HEK293 (cell line): Measurements from ENCODE around the gene FNDC5.

Experiments
- GFI1B ChIP-seq: fragments of 450-650 bp; formaldehyde crosslinking; IDR thresholded peaks from 2 replicates; pipeline ENCODE4 v1.5.1; 2016; ENCODE audit warnings: missing biosample characterization, missing genetic modification characterization
- GLI2 ChIP-seq: fragments of 450-650 bp; formaldehyde crosslinking; IDR thresholded peaks from 2 replicates; pipeline ENCODE4; 2017; ENCODE audit warnings: missing biosample characterization, missing genetic modification characterization, low read depth, borderline replicate concordance
- GLIS2 ChIP-seq: fragments of 450-650 bp; formaldehyde crosslinking; IDR thresholded peaks from 2 replicates; pipeline ENCODE4 v1.5.1; 2016; ENCODE audit warnings: missing biosample characterization, missing genetic modification characterization
- HIC1 ChIP-seq: fragments of 450-650 bp; formaldehyde crosslinking; IDR thresholded peaks from 2 replicates; pipeline ENCODE4 v1.5.1; 2016; ENCODE audit warnings: missing biosample characterization, missing genetic modification characterization
- HOXD13 ChIP-seq: sonication (generic); formaldehyde crosslinking; IDR thresholded peaks from 2 replicates; pipeline ENCODE4 v1.8.0; 2022; ENCODE audit warnings: missing genetic modification reagents, borderline replicate concordance
- MEIS1 ChIP-seq: sonication (generic); formaldehyde crosslinking; IDR thresholded peaks from 2 replicates; pipeline ENCODE4 v1.8.1; 2022; ENCODE audit warnings: missing genetic modification reagents, mild to moderate bottlenecking, borderline replicate concordance
- SCRT2 ChIP-seq: fragments of 450-650 bp; formaldehyde crosslinking; IDR thresholded peaks from 2 replicates; pipeline ENCODE4 v1.5.1; 2016; ENCODE audit warnings: missing biosample characterization, missing genetic modification characterization
- SP7 ChIP-seq: fragments of 450-650 bp; formaldehyde crosslinking; IDR thresholded peaks from 2 replicates; pipeline ENCODE4 v1.5.1; 2016; ENCODE audit warnings: missing biosample characterization, missing genetic modification characterization
- ZBTB1 ChIP-seq: fragments of 450-650 bp; formaldehyde crosslinking; IDR thresholded peaks from 2 replicates; pipeline ENCODE4 v1.5.1; 2016; ENCODE audit warnings: missing biosample characterization, missing genetic modification characterization
- ZBTB8A ChIP-seq: fragments of 450-650 bp; formaldehyde crosslinking; IDR thresholded peaks from 2 replicates; pipeline ENCODE4 v1.5.1; 2016; ENCODE audit warnings: missing biosample characterization, missing genetic modification characterization
- ZNF155 ChIP-seq: fragments of 450-650 bp; formaldehyde crosslinking; IDR thresholded peaks from 2 replicates; pipeline ENCODE4 v1.5.1; 2016; ENCODE audit warnings: missing biosample characterization, missing genetic modification characterization
- ZNF221 ChIP-seq: fragments of 450-650 bp; formaldehyde crosslinking; IDR thresholded peaks from 2 replicates; pipeline ENCODE4 v1.5.1; 2017; ENCODE audit warnings: missing biosample characterization, missing genetic modification characterization, borderline replicate concordance
- ZNF24 ChIP-seq: fragments of 450-650 bp; formaldehyde crosslinking; IDR thresholded peaks from 2 replicates; pipeline ENCODE4 v1.5.1; 2016; ENCODE audit warnings: missing biosample characterization, missing genetic modification characterization
- ZNF302 ChIP-seq: fragments of 450-650 bp; formaldehyde crosslinking; IDR thresholded peaks from 2 replicates; pipeline ENCODE4 v1.5.1; 2016; ENCODE audit warnings: missing biosample characterization, missing genetic modification characterization, low read depth
- ZNF341 ChIP-seq: fragments of 450-650 bp; formaldehyde crosslinking; IDR thresholded peaks from 2 replicates; pipeline ENCODE4; 2016; ENCODE audit warnings: low read depth, missing biosample characterization, missing genetic modification characterization
- ZNF37A ChIP-seq: fragments of 450-650 bp; IDR thresholded peaks from 2 replicates; pipeline ENCODE4 v1.5.1; 2018; ENCODE audit warnings: missing biosample characterization, missing genetic modification characterization
- ZNF426 ChIP-seq: fragments of 450-650 bp; formaldehyde crosslinking; IDR thresholded peaks from 2 replicates; pipeline ENCODE4 v1.5.1; 2017; ENCODE audit warnings: missing biosample characterization, missing genetic modification characterization, mild to moderate bottlenecking, inconsistent platforms, moderate library complexity
- ZNF473 ChIP-seq: fragments of 450-650 bp; formaldehyde crosslinking; IDR thresholded peaks from 2 replicates; pipeline ENCODE4 v1.5.1; 2017; ENCODE audit warnings: missing biosample characterization, missing genetic modification characterization
- ZNF521 ChIP-seq: fragments of 450-650 bp; formaldehyde crosslinking; IDR thresholded peaks from 2 replicates; pipeline ENCODE4 v1.5.1; 2017; ENCODE audit warnings: missing biosample characterization, mild to moderate bottlenecking, missing genetic modification characterization
- ZNF596 ChIP-seq: fragments of 450-650 bp; IDR thresholded peaks from 2 replicates; pipeline ENCODE4 v1.5.0; 2018; ENCODE audit warnings: missing biosample characterization, mild to moderate bottlenecking, missing genetic modification characterization, moderate library complexity
- ZNF610 ChIP-seq: fragments of 450-650 bp; formaldehyde crosslinking; IDR thresholded peaks from 2 replicates; pipeline ENCODE4 v1.5.1; 2016; ENCODE audit warnings: missing biosample characterization, missing genetic modification characterization, borderline replicate concordance
- ZNF639 ChIP-seq: fragments of 450-650 bp; formaldehyde crosslinking; IDR thresholded peaks from 2 replicates; pipeline ENCODE4 v1.5.1; 2016; ENCODE audit warnings: missing biosample characterization, missing genetic modification characterization
- ZNF701 ChIP-seq: fragments of 450-650 bp; formaldehyde crosslinking; IDR thresholded peaks from 2 replicates; pipeline ENCODE4 v1.5.1; 2016; ENCODE audit warnings: missing biosample characterization, missing genetic modification characterization
- ZNF777 ChIP-seq: fragments of 450-650 bp; formaldehyde crosslinking; IDR thresholded peaks from 2 replicates; pipeline ENCODE4 v1.5.1; 2017; ENCODE audit warnings: missing biosample characterization, missing genetic modification characterization, borderline replicate concordance
- ZXDB ChIP-seq: fragments of 450-650 bp; formaldehyde crosslinking; IDR thresholded peaks from 2 replicates; pipeline ENCODE4 v1.5.1; 2016; ENCODE audit warnings: missing biosample characterization, missing genetic modification characterization
- TF ChIP-seq, protein P1 (sequence below): fragments of 450-650 bp; formaldehyde crosslinking; IDR thresholded peaks from 2 replicates; pipeline ENCODE4 v1.5.1; 2016; ENCODE audit warnings: missing biosample characterization, missing genetic modification characterization
- TF ChIP-seq, protein P2 (sequence below): fragments of 450-650 bp; formaldehyde crosslinking; IDR thresholded peaks from 2 replicates; pipeline ENCODE4 v1.5.1; 2016; ENCODE audit warnings: missing biosample characterization, missing genetic modification characterization
- TF ChIP-seq, protein P3 (sequence below): fragments of 450-650 bp; formaldehyde crosslinking; IDR thresholded peaks from 2 replicates; pipeline ENCODE4 v1.5.1; 2016; ENCODE audit warnings: missing biosample characterization, missing genetic modification characterization
- TF ChIP-seq, protein P4 (sequence below): sonication (generic); formaldehyde crosslinking; IDR thresholded peaks from 2 replicates; pipeline ENCODE4 v1.8.1; 2022; ENCODE audit warnings: mild to moderate bottlenecking, moderate library complexity, missing genetic modification reagents

FNDC5 gene

GRCh38 chr1:32817815-32818786 is 52.6 kb downstream of the FNDC5 start (continued):
- TF ChIP-seq, protein P1, sequence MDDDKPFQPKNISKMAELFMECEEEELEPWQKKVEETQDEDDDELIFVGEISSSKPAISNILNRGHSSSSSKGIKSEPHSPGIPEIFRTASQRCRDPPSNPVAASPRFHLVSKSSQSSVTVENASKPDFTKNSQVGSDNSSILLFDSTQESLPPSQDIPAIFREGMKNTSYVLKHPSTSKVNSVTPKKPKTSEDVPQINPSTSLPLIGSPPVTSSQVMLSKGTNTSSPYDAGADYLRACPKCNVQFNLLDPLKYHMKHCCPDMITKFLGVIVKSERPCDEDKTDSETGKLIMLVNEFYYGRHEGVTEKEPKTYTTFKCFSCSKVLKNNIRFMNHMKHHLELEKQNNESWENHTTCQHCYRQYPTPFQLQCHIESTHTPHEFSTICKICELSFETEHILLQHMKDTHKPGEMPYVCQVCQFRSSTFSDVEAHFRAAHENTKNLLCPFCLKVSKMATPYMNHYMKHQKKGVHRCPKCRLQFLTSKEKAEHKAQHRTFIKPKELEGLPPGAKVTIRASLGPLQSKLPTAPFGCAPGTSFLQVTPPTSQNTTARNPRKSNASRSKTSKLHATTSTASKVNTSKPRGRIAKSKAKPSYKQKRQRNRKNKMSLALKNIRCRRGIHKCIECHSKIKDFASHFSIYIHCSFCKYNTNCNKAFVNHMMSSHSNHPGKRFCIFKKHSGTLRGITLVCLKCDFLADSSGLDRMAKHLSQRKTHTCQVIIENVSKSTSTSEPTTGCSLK (tag by site-specific recombination), result no peak
- TF ChIP-seq SP7 (tag by site-specific recombination) (peak; percentile 56), ZBTB8A (tag by site-specific recombination) (peak; percentile 68), ZNF521 (no peak), ZNF473 (tag by site-specific recombination) (no peak), ZNF701 (tag by site-specific recombination) (no peak), HOXD13 (peak; percentile 51; the same call in 1 of the 2 replicates), ZNF639 (tag by site-specific recombination) (no peak; the same call in 1 of the 2 replicates), ZNF24 (tag by site-specific recombination) (peak; percentile 72; the same call in 1 of the 2 replicates), ZBTB1 (0 out of 2 replicates have a peak, but pooled peaks have one; percentile 57), ZNF596 (tag by site-specific recombination) (peak; percentile 56; the same call in 1 of the 2 replicates), ZNF777 (tag by site-specific recombination) (0 out of 2 replicates have a peak, but pooled peaks have one; percentile 65), ZNF37A (tag by site-specific recombination) (no peak), ZNF341 (tag by site-specific recombination) (peak; percentile 98), ZXDB (tag by site-specific recombination) (peak; percentile 83), SCRT2 (tag by site-specific recombination) (peak; percentile 98), GLIS2 (peak; percentile 96), ZNF610 (tag by site-specific recombination) (no peak), GLI2 (tag by site-specific recombination) (no peak), MEIS1 (CRISPR knock-in tag) (0 out of 2 replicates have a peak, but pooled peaks have one; percentile 23), ZNF155 (tag by site-specific recombination) (no peak), GFI1B (tag by site-specific recombination) (no peak), HIC1 (tag by site-specific recombination) (peak; percentile 74), ZNF426 (tag by site-specific recombination) (no peak), ZNF221 (tag by site-specific recombination) (no peak), ZNF302 (tag by site-specific recombination) (no peak)
- TF ChIP-seq, protein P2, sequence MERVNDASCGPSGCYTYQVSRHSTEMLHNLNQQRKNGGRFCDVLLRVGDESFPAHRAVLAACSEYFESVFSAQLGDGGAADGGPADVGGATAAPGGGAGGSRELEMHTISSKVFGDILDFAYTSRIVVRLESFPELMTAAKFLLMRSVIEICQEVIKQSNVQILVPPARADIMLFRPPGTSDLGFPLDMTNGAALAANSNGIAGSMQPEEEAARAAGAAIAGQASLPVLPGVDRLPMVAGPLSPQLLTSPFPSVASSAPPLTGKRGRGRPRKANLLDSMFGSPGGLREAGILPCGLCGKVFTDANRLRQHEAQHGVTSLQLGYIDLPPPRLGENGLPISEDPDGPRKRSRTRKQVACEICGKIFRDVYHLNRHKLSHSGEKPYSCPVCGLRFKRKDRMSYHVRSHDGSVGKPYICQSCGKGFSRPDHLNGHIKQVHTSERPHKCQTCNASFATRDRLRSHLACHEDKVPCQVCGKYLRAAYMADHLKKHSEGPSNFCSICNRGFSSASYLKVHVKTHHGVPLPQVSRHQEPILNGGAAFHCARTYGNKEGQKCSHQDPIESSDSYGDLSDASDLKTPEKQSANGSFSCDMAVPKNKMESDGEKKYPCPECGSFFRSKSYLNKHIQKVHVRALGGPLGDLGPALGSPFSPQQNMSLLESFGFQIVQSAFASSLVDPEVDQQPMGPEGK, result peak; percentile 91
- TF ChIP-seq, protein P3, sequence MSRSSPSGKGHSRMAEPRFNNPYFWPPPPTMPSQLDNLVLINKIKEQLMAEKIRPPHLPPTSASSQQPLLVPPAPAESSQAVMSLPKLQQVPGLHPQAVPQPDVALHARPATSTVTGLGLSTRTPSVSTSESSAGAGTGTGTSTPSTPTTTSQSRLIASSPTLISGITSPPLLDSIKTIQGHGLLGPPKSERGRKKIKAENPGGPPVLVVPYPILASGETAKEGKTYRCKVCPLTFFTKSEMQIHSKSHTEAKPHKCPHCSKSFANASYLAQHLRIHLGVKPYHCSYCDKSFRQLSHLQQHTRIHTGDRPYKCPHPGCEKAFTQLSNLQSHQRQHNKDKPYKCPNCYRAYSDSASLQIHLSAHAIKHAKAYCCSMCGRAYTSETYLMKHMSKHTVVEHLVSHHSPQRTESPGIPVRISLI (tag by site-specific recombination), result no peak
- TF ChIP-seq, protein P4, sequence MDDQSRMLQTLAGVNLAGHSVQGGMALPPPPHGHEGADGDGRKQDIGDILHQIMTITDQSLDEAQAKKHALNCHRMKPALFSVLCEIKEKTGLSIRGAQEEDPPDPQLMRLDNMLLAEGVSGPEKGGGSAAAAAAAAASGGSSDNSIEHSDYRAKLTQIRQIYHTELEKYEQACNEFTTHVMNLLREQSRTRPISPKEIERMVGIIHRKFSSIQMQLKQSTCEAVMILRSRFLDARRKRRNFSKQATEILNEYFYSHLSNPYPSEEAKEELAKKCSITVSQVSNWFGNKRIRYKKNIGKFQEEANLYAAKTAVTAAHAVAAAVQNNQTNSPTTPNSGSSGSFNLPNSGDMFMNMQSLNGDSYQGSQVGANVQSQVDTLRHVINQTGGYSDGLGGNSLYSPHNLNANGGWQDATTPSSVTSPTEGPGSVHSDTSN, result no peak
